CD14-positive monocyte (primary cell): ENCODE measurements around the gene CSNK1D. TPM values are rescaled to one million over a fixed set of nuclear protein-coding genes. Genes with fewer than 3 reads are reported as not detected.

ENCODE experiments used
- DNase-seq, 3 donors: peaks; one replicate each; pipeline ENCODE4 v3.0.0-alpha.2; 2011 to 2022
- H2AFZ ChIP-seq: 2 replicates; pipeline ENCODE4 v1.6.0; 2012; ENCODE audit warnings: mild to moderate bottlenecking, low read depth, low read length, inconsistent platforms; ENCODE audit not compliant: insufficient read depth, poor library complexity, severe bottlenecking
- H3K27ac ChIP-seq, 2 donors: 1 replicate in 1 of 2; 2 replicates in 1 of 2; pipeline ENCODE4 v1.5.1; 2012 to 2013; ENCODE audit warnings: low read length in 2 of 2, control low read depth in 1 of 2, inconsistent platforms in 1 of 2, low read depth in 1 of 2, mild to moderate bottlenecking in 1 of 2
- H3K27me3 ChIP-seq, 2 donors: one replicate each; pipeline versions ENCODE4 v1.6.0 to v1.6.1; 2011 to 2013; ENCODE audit warnings: low read length in 2 of 2; ENCODE audit not compliant: control insufficient read depth in 2 of 2, insufficient read depth in 2 of 2
- H3K36me3 ChIP-seq, 2 donors: replicated peaks in 1 of 2; 1 replicate in 1 of 2; 2 replicates in 1 of 2; pipeline versions ENCODE4 v1.5.1 to v1.6.1; 2012 to 2013; ENCODE audit warnings: low read length in 2 of 2, control low read depth in 1 of 2, inconsistent platforms in 1 of 2, mild to moderate bottlenecking in 1 of 2; ENCODE audit not compliant: insufficient read depth in 2 of 2, control insufficient read depth in 1 of 2
- H3K4me1 ChIP-seq, 2 donors: 1 replicate in 1 of 2; 2 replicates in 1 of 2; pipeline versions ENCODE4 v1.5.1 to v1.6.1; 2012 to 2013; ENCODE audit warnings: low read length in 2 of 2, control low read depth in 1 of 2, inconsistent platforms in 1 of 2, mild to moderate bottlenecking in 1 of 2, moderate library complexity in 1 of 2; ENCODE audit not compliant: insufficient read depth in 2 of 2, control insufficient read depth in 1 of 2
- H3K4me2 ChIP-seq: replicated peaks from 2 replicates; pipeline ENCODE3; 2012; ENCODE audit warnings: low read length, moderate library complexity, mild to moderate bottlenecking; ENCODE audit not compliant: poor library complexity, severe bottlenecking; ENCODE audit errors: extremely low read depth
- H3K4me3 ChIP-seq, 3 experiments: fragments of 200-600 bp in 1 of 3; sonication (generic) in 1 of 3; replicated peaks in 1 of 3; 1 replicate in 2 of 3; 2 replicates in 1 of 3; pipeline ENCODE4 v1.5.1; 2011 to 2013; ENCODE audit warnings: low read length in 3 of 3, mild to moderate bottlenecking in 3 of 3, control low read depth in 2 of 3, low read depth in 2 of 3, inconsistent platforms in 1 of 3, moderate library complexity in 1 of 3
- H3K79me2 ChIP-seq: 2 replicates; pipeline ENCODE4 v1.6.0; 2012; ENCODE audit warnings: mild to moderate bottlenecking, control low read depth, inconsistent platforms, low read length, moderate library complexity; ENCODE audit not compliant: insufficient read depth
- H3K9ac ChIP-seq: 2 replicates; pipeline ENCODE4 v1.6.0; 2017; ENCODE audit warnings: low read length, mild to moderate bottlenecking; ENCODE audit not compliant: insufficient read depth, poor library complexity, severe bottlenecking
- H3K9me3 ChIP-seq, 2 donors: replicated peaks in 1 of 2; 1 replicate in 1 of 2; 2 replicates in 1 of 2; pipeline versions ENCODE4 v1.5.1 to v1.6.1; 2012 to 2013; ENCODE audit warnings: low read length in 2 of 2, control low read depth in 1 of 2; ENCODE audit not compliant: control insufficient read depth in 1 of 2, insufficient read depth in 1 of 2
- H4K20me1 ChIP-seq: 2 replicates; pipeline ENCODE4 v1.6.0; 2012; ENCODE audit warnings: mild to moderate bottlenecking, low read length, control low read depth, moderate library complexity; ENCODE audit not compliant: insufficient read depth
- H3K27ac Mint-ChIP-seq, 7 donors: one replicate each; pipeline ENCODE4 v1.8.0; 2020; ENCODE audit warnings: mild to moderate bottlenecking in 7 of 7, mixed read lengths in 7 of 7, moderate library complexity in 6 of 7, inconsistent platforms in 2 of 7
- H3K27me3 Mint-ChIP-seq, 3 donors: one replicate each; pipeline ENCODE4 v1.8.0; 2021 to 2022; ENCODE audit warnings: low read depth in 3 of 3, mild to moderate bottlenecking in 3 of 3, mixed read lengths in 3 of 3, moderate library complexity in 3 of 3, inconsistent platforms in 1 of 3
- H3K36me3 Mint-ChIP-seq, 2 donors: one replicate each; pipeline ENCODE4 v1.8.0; 2020; ENCODE audit warnings: mixed read lengths in 2 of 2, inconsistent platforms in 1 of 2, mild to moderate bottlenecking in 1 of 2
- H3K4me1 Mint-ChIP-seq: one replicate; pipeline ENCODE4 v1.8.0; 2020; ENCODE audit warnings: mild to moderate bottlenecking, mixed read lengths
- H3K4me3 Mint-ChIP-seq, 2 donors: one replicate each; pipeline ENCODE4 v1.8.0; 2020; ENCODE audit warnings: mild to moderate bottlenecking in 2 of 2, mixed read lengths in 2 of 2, moderate library complexity in 1 of 2
- H3K9me3 Mint-ChIP-seq, 7 donors: one replicate each; pipeline ENCODE4 v1.8.0; 2020 to 2022; ENCODE audit warnings: mixed read lengths in 7 of 7, mild to moderate bottlenecking in 6 of 7, moderate library complexity in 6 of 7, inconsistent platforms in 2 of 7
- CTCF ChIP-seq: fragments of 200-600 bp; IDR thresholded peaks from one replicate; pipeline ENCODE4 v1.8.0; 2022; ENCODE audit warnings: antibody characterized with exemption, mild to moderate bottlenecking
- WGBS: methylation state at CpG from one replicate; pipeline ENCODE4 v1.1.5; 2013; ENCODE audit warnings: missing lambda C conversion rate; ENCODE audit not compliant: insufficient coverage; 5-methylcytosine and 5-hydroxymethylcytosine counted together
- intact Hi-C, 2 donors: fragments of 100-400 bp; cut with micrococcal nuclease; formaldehyde crosslinking; loops; one replicate each; pipeline versions ENCODE4 v1.15.0 to v1.15.1; 2023
- polyA plus RNA-seq, 3 donors: library from polyadenylated mRNA; depleted of rRNA in 1 of 3; unstranded in 2 of 3; stranded (reverse) in 1 of 3; fragments of 300-500 nt in 2 of 3; fragments of >200 nt in 1 of 3; fragmentation: Illumina TruSeq in 2 of 3; gene quantifications; 1 replicate in 2 of 3; 2 replicates in 1 of 3; pipeline ENCODE4 v1.2.3, GENCODE V29; 2012 to 2021

CSNK1D gene
- polyA plus RNA-seq, 3 donors: 47.0 to 299 (median 60.9) TPM

DNA sequence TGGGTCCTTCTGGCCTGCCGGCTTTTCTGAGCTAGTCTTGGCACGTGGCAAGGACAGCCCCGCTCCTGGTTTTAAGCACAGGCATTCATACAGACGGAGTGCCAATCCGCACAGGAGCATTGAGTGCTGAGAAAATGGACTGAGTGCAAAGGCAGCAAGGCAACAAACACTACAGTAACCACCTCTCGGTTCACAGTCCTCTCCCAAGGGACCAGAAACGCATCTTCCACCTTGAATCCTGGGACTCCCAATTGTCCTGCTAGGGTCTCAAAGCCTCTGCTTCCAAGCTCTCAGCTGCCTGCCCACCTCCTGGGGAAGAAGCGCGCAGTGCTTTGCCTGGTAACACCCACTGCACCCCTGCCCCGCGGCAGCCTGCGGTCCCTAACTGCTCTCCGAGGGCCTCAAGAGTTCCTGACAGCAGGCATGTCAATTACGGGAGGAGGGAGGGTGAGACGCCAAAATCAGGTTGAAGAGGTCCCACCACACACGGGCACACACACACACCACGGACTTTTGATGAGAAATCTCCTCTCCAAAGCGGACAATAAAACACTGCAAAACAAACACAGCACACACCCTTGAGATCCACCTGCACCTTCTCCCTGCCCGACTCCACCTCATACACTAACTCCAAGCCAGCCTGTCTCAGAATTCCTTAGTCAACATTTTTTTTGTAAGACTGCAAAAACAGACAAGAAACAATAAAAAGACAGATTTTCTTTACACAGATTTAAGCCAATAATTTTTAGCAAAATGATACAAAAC is 29.7 kb downstream of the CSNK1D start:
- H3K4me1 ChIP-seq: peaks cover 47 to 59% of the 10 kb centered on the region in 2 donors
- H3K4me2 ChIP-seq: no peak overlapping the region
- H2AFZ ChIP-seq: no peak overlapping the region
- Mint-ChIP-seq H3K27ac (peak overlapping the region in 5 of 7 donors; percentile 7 to 78 (median 56)), H3K9me3 (peaks cover 0 to under 1% (median 0%) of the 10 kb centered on the region in 7 donors), H3K4me1 (peaks cover 70% of the 10 kb centered on the region), H3K36me3 (peaks cover 61 to 73% of the 10 kb centered on the region in 2 donors), H3K4me3 (no peak overlapping the region), H3K27me3 (peaks cover 0 to 6% (median 0%) of the 10 kb centered on the region in 3 donors)
- WGBS: 96% methylated on average over 15 of the region's 19 CpGs
- peaks cover 100% of the 10 kb centered on the region for H4K20me1 ChIP-seq
- H3K4me3 ChIP-seq: no peak overlapping the region
- H3K9me3 ChIP-seq: no peaks in the 10 kb centered on the region
- no peaks in the 10 kb centered on the region for H3K27me3 ChIP-seq
- no peak for TF ChIP-seq CTCF
- H3K27ac ChIP-seq: peak overlapping the region in 1 of 2 donors; percentile 74
- H3K9ac ChIP-seq: no peak overlapping the region
- intact Hi-C loops: loop anchor here (2.0 to 5.0 kb wide), 3 partner anchors 37 to 78 kb away; no protein-coding TSS in a partner anchor
- H3K79me2 ChIP-seq: peaks cover 88% of the 10 kb centered on the region
- no peak for DNase-seq
- peaks cover 69 to 77% of the 10 kb centered on the region in 2 donors for H3K36me3 ChIP-seq

DNA sequence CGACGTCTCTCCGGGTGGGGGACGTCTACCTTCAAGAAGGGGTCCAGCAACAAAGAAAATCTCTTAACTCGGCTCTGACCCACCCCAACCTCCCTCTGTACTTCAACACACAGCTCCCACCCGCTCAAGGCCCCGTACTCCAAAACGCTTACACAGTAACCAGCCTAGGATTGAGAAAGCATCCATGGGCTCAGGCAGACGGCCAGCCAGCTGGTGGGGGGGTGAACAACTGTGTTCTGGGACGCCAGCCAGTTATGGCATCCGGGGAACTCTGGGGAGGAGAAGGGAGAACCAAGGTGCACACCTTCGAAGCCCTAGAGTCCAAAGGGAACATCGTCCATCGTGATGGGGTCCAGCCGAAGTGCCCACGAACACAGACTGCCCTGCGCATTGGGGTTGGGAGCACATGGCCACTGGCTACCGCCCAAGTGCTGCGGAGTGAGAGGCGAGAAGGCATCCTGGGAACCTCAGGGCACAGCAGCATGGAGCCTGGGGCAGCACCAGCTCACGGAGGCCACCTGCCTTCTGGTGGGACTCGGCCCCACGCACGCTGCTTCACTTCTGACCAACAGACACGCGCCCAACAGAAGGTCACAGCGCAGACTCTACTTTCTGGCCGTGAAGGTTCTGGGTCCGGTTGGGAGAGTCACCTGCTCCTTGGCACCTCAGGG is 30.4 kb downstream of the CSNK1D start:
- DNase-seq: no peak
- intact Hi-C loops: loop anchor here (5.0 kb wide), 2 partner anchors 36 to 79 kb away; no protein-coding TSS in a partner anchor
- Histone ChIP-seq H3K9ac (no peak overlapping the region), H3K4me3 (no peak overlapping the region), H3K9me3 (no peaks in the 10 kb centered on the region), H3K27me3 (no peaks in the 10 kb centered on the region), H3K4me1 (peaks cover 55 to 67% of the 10 kb centered on the region in 2 donors), H3K79me2 (peaks cover 88% of the 10 kb centered on the region), H4K20me1 (peaks cover 100% of the 10 kb centered on the region), H3K36me3 (peaks cover 62 to 70% of the 10 kb centered on the region in 2 donors), H3K27ac (peak overlapping the region; percentile 63 to 74), H3K4me2 (peak overlapping the region; percentile 2), H2AFZ (no peak overlapping the region)
- Mint-ChIP-seq H3K27me3 (peaks cover 0 to 6% (median 0%) of the 10 kb centered on the region in 3 donors), H3K4me1 (peaks cover 77% of the 10 kb centered on the region), H3K27ac (peak overlapping the region in 4 of 7 donors; percentile 40 to 93 (median 44)), H3K4me3 (no peak overlapping the region), H3K9me3 (no peaks in the 10 kb centered on the region), H3K36me3 (peaks cover 57 to 69% of the 10 kb centered on the region in 2 donors)
- WGBS: 87% methylated on average over 25 of the region's 29 CpGs
- no peak for TF ChIP-seq CTCF
